IMR-90 (cell line): ENCODE results near the gene CDH13. TPM values are rescaled to one million over a fixed set of nuclear protein-coding genes. Genes with fewer than 3 reads are reported as not detected.

Experiments
- ATAC-seq: fragments of 200-7000 bp; cut with Tn5 transposase; 2 replicates; pipeline ENCODE4 v1.9.1; 2020; ENCODE audit warnings: low read depth, mild to moderate bottlenecking, moderate library complexity
- BruUV-seq: library from RNA; stranded (reverse); fragments of 400-500 nt; replicated peaks from 2 replicates; lab custom pipeline; 2021; lab: Mats Ljungman, UMichigan
- CTCF ChIA-PET: fragments of 300-600 bp; formaldehyde crosslinking; extraction: SDS; loops from one replicate; lab custom pipeline; 2021; ENCODE audit warnings: antibody characterized with exemption; lab: Yijun Ruan, JAX
- POLR2A ChIA-PET: fragments of 300-600 bp; sonication (Branson Sonifier 250); formaldehyde crosslinking; loops from one replicate; lab custom pipeline; 2022; ENCODE audit warnings: antibody characterized with exemption; ENCODE audit not compliant: unreplicated experiment; lab: Charles Lee
- DNase-seq: peaks from one replicate; pipeline ENCODE4 v3.0.0; 2013
- H2AFZ ChIP-seq: replicated peaks from 2 replicates; pipeline ENCODE3; 2013; ENCODE audit warnings: low read length, mild to moderate bottlenecking; ENCODE audit not compliant: poor library complexity
- H2AK5ac ChIP-seq: 2 replicates; pipeline ENCODE4 v1.6.1; 2013; ENCODE audit warnings: low read depth, low read length, inconsistent platforms
- H2AK9ac ChIP-seq: replicated peaks from 2 replicates; pipeline ENCODE3; 2013; ENCODE audit warnings: mild to moderate bottlenecking, low read depth, low read length, moderate library complexity; ENCODE audit not compliant: poor library complexity
- H2BK120ac ChIP-seq: 2 replicates; pipeline ENCODE4 v1.6.1; 2013; ENCODE audit warnings: low read depth, low read length, inconsistent platforms
- H2BK15ac ChIP-seq: 3 replicates; pipeline ENCODE4 v1.6.1; 2013; ENCODE audit warnings: low read depth, low read length, inconsistent platforms
- H2BK20ac ChIP-seq: 2 replicates; pipeline ENCODE4 v1.6.1; 2013; ENCODE audit warnings: low read depth, mild to moderate bottlenecking, inconsistent platforms, low read length, moderate library complexity
- H2BK5ac ChIP-seq: 2 replicates; pipeline ENCODE4 v1.6.1; 2013; ENCODE audit warnings: mild to moderate bottlenecking, low read depth, low read length, inconsistent platforms; ENCODE audit not compliant: poor library complexity, severe bottlenecking
- H3K14ac ChIP-seq: replicated peaks from 2 replicates; pipeline ENCODE4 v1.6.1; 2013; ENCODE audit warnings: low read depth, low read length, inconsistent platforms
- H3K18ac ChIP-seq: 2 replicates; pipeline ENCODE4 v1.6.1; 2013; ENCODE audit warnings: low read depth, low read length, control low read depth
- H3K23ac ChIP-seq: 2 replicates; pipeline ENCODE4 v1.6.1; 2013; ENCODE audit warnings: low read depth, low read length, inconsistent platforms
- H3K27ac ChIP-seq: 2 replicates; pipeline ENCODE4 v1.5.1; 2013; ENCODE audit warnings: mild to moderate bottlenecking, control low read depth, low read length; ENCODE audit not compliant: insufficient read depth
- H3K27me3 ChIP-seq: 2 replicates; pipeline ENCODE4 v1.6.1; 2013; ENCODE audit warnings: low read length; ENCODE audit not compliant: control insufficient read depth, insufficient read depth
- H3K36me3 ChIP-seq: 2 replicates; pipeline ENCODE4 v1.6.1; 2013; ENCODE audit warnings: low read length, mixed read lengths; ENCODE audit not compliant: control insufficient read depth, insufficient read depth
- H3K4ac ChIP-seq: 2 replicates; pipeline ENCODE4 v1.6.1; 2013; ENCODE audit warnings: low read depth, low read length, inconsistent platforms
- H3K4me1 ChIP-seq: 2 replicates; pipeline ENCODE4 v1.6.1; 2013; ENCODE audit warnings: low read length, mixed read lengths; ENCODE audit not compliant: control insufficient read depth, insufficient read depth
- H3K4me2 ChIP-seq: 2 replicates; pipeline ENCODE4 v1.6.1; 2013; ENCODE audit warnings: low read depth, mild to moderate bottlenecking, control low read depth, low read length, moderate library complexity
- H3K4me3 ChIP-seq: 2 replicates; pipeline ENCODE4 v1.5.1; 2013; ENCODE audit warnings: low read depth, mild to moderate bottlenecking, control low read depth, low read length, moderate library complexity; ENCODE audit not compliant: insufficient read depth
- H3K56ac ChIP-seq: 2 replicates; pipeline ENCODE4 v1.6.1; 2013; ENCODE audit warnings: low read length, inconsistent platforms; ENCODE audit not compliant: insufficient read depth; ENCODE audit errors: extremely low read depth
- H3K79me1 ChIP-seq, 2 experiments: 2 replicates each; pipeline ENCODE4 v1.6.1; 2013; ENCODE audit warnings: low read length in 2 of 2, inconsistent platforms in 1 of 2, low read depth in 1 of 2
- H3K9ac ChIP-seq: 2 replicates; pipeline ENCODE4 v1.6.1; 2013; ENCODE audit warnings: low read depth, low read length, control low read depth
- H3K9me1 ChIP-seq: 2 replicates; pipeline ENCODE4 v1.6.1; 2013; ENCODE audit warnings: low read length, inconsistent platforms; ENCODE audit not compliant: insufficient read depth
- H3K9me3 ChIP-seq: 2 replicates; pipeline ENCODE4 v1.6.1; 2013; ENCODE audit warnings: low read length; ENCODE audit not compliant: control insufficient read depth, insufficient read depth
- H4K20me1 ChIP-seq: 2 replicates; pipeline ENCODE4 v1.6.1; 2013; ENCODE audit warnings: low read length, inconsistent platforms; ENCODE audit not compliant: insufficient read depth
- H4K5ac ChIP-seq: 2 replicates; pipeline ENCODE4 v1.6.1; 2013; ENCODE audit warnings: mild to moderate bottlenecking, low read depth, low read length, control low read depth
- H4K8ac ChIP-seq, 2 experiments: 2 replicates each; pipeline ENCODE4 v1.6.1; 2013; ENCODE audit warnings: low read depth in 2 of 2, low read length in 2 of 2, control low read depth in 1 of 2, inconsistent platforms in 1 of 2
- H4K91ac ChIP-seq: 2 replicates; pipeline ENCODE4 v1.6.1; 2013; ENCODE audit warnings: low read depth, low read length, inconsistent platforms; ENCODE audit not compliant: insufficient read depth
- CEBPB ChIP-seq: IDR thresholded peaks from 2 replicates; pipeline ENCODE4 v1.6.1; 2012; ENCODE audit warnings: low read depth, low read length, improper control_type of control experiment
- FOS ChIP-seq: fragments of 150-350 bp; IDR thresholded peaks from 2 replicates; pipeline ENCODE4 v1.6.1; 2016; ENCODE audit warnings: low read depth, low read length
- WGBS, 2 experiments: methylation state at CpG; one replicate each; pipeline versions ENCODE4 v1.1.5 to v1.1.7; 2013; ENCODE audit warnings: missing lambda C conversion rate in 2 of 2; ENCODE audit not compliant: insufficient read length in 1 of 2; ENCODE audit errors: extremely low coverage in 2 of 2; 5-methylcytosine and 5-hydroxymethylcytosine counted together
- dilution Hi-C: fragments of 300-500 bp; cut with HindIII; formaldehyde crosslinking; loops from one replicate; pipeline ENCODE4 v1.14.3; 2018; ENCODE audit warnings: low sequenced_read_pairs; ENCODE audit not compliant: unreplicated experiment
- in situ Hi-C: fragments of 300-500 bp; cut with MboI; formaldehyde crosslinking; loops from 3 replicates; pipeline ENCODE4 v1.14.3; 2019; ENCODE audit warnings: low sequenced_read_pairs, inconsistent platforms, mixed read lengths
- intact Hi-C: fragments of 100-400 bp; cut with micrococcal nuclease; formaldehyde crosslinking; loops from 2 replicates; pipeline ENCODE4 v1.10.0; 2022
- polyA plus RNA-seq, 3 experiments: library from polyadenylated mRNA; depleted of rRNA; stranded (reverse); fragments of >200 nt; gene quantifications; 2 replicates each; pipeline ENCODE4 v1.2.3, GENCODE V29; 2012; ENCODE audit warnings: low replicate concordance in 1 of 3
- total RNA-seq: library from RNA; depleted of rRNA; stranded (reverse); fragments of >200 nt; gene quantifications from 2 replicates; pipeline ENCODE4 v1.2.3, GENCODE V29; 2012

Gene CDH13
- total and polyA plus RNA-seq, 2 of the 4 experiments (the other 2 are of a cell fraction) = 61.6 to 74.7 TPM

GRCh38 chr16:83652943-83653342 is 1026.2 kb downstream of the CDH13 start:
- 85% methylated on average over 6 of the region's 9 CpGs; no CpG with 5 or more reads in 1 of the 2 experiments for WGBS, 2 experiments
- ChIA-PET POLR2A (no interaction called here), CTCF (no interaction called here)
- H3K9me1 ChIP-seq = peaks cover 3% of the 10 kb centered on the region; the same call in 1 of the 2 replicates
- dilution Hi-C loops (no loop called here), in situ Hi-C loops (no loop called here), intact Hi-C loops (no loop called here)
- H3K36me3 ChIP-seq = no peaks in the 10 kb centered on the region
- no peak overlapping the region for H3K4me3 ChIP-seq
- no peak for DNase-seq
- no peak overlapping the region for H4K5ac ChIP-seq
- no peak overlapping the region for H2BK120ac ChIP-seq
- no peak overlapping the region for H2AK5ac ChIP-seq
- H3K14ac ChIP-seq = no peak overlapping the region
- no peak overlapping the region for H2BK20ac ChIP-seq
- H4K20me1 ChIP-seq = no peaks in the 10 kb centered on the region
- no peaks in the 10 kb centered on the region for H3K9me3 ChIP-seq
- no TSS peak for BruUV-seq
- H3K27me3 ChIP-seq = no peaks in the 10 kb centered on the region
- no peak overlapping the region for H2AFZ ChIP-seq
- no peak overlapping the region for H2BK15ac ChIP-seq
- no peak overlapping the region for H2BK5ac ChIP-seq
- no peak overlapping the region for H4K91ac ChIP-seq
- H3K27ac ChIP-seq = no peak overlapping the region
- H3K79me1 ChIP-seq = no peaks in the 10 kb centered on the region
- no peak overlapping the region for H3K4ac ChIP-seq
- H3K4me1 ChIP-seq = no peaks in the 10 kb centered on the region
- no peak for ATAC-seq
- no peak overlapping the region for H3K56ac ChIP-seq
- no peak overlapping the region for H3K4me2 ChIP-seq
- TF ChIP-seq FOS (no peak), CEBPB (peak; percentile 98)
- no peak overlapping the region for H3K23ac ChIP-seq
- no peak overlapping the region for H3K18ac ChIP-seq
- no peak overlapping the region for H4K8ac ChIP-seq
- H2AK9ac ChIP-seq = no peak overlapping the region
- H3K9ac ChIP-seq = no peak overlapping the region
